NCI-H1092 (cell line): ENCODE measurements around the gene CCDC187.
"Not testable (repeated sequence)": the region's sequence is repeated elsewhere in the genome, so short reads cannot be mapped to it uniquely, and the experiment has no call there.

Source experiments
- DNase-seq: peaks from one replicate; lab custom pipeline; 2025; lab: John Stamatoyannopoulos, UW

Gene CCDC187

DNA sequence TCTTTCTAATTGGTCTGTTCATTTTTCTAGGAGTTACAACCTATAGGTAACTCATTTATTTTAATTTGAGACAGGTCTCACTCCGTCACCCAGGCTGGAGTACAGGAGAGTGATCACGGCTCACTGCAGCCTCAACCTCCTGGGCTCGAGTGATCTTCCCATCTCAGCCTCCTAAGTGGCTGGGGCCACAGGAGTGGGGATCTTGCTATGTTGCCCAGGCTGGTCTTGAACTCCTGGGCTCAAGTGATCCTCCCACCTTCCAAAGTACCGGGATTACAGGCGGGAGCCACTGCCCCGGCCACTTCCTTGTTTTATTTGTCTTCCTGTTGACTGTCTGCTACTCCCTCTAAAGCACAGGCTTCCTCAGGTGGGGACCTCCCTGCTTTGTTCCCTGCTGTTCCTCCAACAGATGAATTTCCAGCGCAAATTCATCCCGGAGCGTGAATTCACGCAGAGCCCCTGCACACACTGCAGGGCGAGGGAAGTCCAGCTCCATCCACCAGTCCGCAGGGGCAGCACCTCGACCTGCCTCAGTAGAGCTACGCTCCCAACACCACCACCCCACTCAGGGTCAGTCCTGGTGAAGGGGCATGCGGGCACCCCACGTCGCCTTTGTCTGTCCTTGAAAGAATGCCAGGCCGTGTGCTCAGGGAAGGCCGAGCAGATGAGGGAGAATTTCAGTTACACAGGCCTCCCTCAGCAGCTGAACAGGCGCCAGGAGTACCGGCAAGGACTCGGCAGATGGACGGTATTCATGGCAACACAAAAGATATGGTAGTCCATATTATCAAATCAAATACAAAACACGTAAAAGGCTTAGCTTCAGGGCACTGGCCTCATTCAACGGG is 64.5 kb downstream of the CCDC187 start:
- peak; percentile 85 for DNase-seq

DNA sequence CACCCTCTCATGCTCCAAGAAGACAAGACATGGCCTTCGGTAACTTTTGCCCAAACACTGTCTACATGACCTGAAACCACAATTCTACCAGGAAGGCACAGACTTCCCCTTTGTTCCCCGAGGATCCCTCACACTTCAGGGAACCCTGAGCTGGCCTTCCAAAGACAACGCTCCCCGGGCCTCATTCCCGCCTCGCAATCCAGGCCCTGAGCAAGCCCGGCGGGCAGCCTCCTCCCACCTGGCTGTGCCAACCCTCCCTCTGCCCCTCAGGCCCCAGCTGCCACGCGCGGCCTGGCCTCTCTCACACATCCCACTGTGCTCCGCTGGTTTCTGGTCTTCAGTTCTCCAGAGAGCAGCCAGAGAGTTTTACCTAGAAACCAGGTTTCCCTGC is 65.6 kb downstream of the CCDC187 start:
- DNase-seq: no peak

DNA sequence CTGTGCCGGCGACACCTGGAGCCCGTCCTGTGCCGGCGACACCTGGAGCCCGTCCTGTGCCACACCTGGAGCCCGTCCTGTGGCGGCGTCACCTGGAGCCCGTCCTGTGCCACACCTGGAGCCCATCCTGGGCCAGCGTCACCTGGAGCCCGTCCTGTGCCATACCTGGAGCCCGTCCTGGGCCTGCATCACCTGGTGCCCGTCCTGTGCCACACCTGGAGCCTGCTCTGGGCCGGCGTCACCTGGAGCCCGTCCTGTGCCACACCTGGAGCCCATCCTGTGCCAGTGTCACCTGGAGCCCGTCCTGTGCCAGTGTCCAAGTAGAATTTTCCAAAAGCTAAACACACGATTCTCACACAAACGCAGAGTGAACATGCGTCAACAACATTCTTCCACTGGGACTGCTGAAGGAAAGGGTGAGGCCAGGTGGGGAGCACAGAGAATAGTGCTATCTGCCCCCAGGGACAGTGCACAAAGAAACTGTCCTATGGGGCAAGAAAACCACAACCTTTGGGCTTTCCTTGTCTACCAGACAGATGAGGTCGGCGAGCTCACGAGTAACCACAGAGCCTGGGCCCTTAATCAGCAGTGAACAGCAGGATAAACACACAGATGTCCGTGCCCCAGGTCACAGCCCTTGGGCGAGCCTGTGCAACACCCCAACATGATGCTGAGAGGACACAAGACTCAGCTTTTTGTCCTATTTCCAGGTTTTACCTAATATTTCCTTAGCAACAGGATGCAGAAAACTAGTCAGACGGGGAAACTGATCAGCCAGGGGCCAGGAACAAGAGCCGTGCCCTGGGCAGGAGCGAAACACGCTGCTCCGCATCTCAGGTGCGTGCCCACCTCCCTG is 66.2 kb downstream of the CCDC187 start:
- DNase-seq: no peak

DNA sequence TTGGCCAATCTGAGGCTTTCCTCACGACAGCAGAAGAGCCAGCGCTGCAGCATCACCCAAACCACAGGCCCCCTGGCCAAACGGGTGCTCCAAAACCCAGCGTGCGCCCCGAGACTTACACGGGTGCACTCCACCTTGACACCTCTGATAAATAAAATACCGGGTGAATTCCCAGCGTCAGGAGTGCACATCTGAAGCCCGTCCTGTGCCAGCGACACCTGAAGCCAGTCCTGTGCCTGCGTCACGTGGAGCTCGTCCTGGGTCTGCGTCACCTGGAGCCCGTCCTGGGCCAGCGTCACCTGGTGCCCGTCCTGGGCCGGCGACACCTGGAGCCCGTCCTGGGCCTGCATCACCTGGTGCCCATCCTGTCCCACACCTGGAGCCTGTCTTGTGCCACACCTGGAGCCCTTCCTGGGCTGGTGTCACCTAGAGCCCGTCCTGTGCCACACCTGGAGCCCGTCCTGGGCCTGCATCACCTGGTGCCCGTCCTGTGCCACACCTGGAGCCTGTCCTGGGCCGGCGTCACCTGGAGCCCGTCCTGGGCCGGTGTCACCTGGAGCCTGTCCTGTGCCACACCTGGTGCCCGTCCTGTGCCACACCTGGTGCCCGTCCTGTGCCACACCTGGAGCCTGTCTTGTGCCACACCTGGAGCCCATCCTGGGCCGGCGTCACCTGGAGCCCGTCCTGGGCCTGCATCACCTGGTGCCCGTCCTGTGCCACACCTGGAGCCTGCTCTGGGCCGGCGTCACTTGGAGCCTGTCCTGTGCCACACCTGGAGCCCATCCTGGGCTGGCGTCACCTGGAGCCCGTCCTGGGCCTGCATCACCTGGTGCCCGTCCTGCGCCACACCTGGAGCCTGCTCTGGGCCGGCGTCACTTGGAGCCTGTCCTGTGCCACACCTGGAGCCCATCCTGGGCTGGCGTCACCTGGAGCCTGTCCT is 67.2 kb downstream of the CCDC187 start:
- DNase-seq: not testable (repeated sequence)

DNA sequence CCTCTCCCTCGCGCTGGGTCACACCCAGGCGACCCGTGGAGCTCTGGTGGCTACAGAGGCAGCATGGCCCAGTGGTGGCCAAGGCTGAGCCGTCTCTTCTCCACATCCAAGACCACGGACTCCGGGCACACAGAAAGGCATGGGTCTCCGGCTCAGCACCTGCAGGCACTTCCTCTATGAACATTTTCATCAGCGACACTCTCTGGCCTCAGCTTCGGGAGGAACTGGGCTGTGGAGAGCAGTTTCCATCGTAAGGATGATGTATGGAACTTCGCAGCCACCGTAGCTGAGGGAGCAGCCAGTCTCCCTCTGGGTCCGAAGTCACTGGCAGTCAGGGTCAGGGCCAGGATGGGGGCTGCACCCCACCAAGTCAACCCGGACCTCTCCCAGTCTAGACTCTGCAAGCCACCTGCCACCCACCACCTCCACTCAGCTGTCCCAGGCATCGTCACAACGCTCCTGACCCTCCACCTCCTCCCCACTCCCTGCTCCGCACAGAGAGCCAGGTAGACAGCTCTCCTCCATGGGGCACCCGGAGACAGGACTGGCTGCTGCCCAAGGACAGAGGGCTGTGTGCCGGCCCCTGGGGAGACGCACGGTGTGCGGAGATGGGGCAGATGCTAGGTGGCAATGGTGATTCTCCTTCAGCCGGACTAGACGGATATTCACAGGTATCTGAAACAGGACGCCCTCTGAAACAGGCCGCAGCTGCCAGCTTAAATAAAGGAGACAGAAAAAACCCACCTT is 68.0 kb downstream of the CCDC187 start:
- DNase-seq: no peak

DNA sequence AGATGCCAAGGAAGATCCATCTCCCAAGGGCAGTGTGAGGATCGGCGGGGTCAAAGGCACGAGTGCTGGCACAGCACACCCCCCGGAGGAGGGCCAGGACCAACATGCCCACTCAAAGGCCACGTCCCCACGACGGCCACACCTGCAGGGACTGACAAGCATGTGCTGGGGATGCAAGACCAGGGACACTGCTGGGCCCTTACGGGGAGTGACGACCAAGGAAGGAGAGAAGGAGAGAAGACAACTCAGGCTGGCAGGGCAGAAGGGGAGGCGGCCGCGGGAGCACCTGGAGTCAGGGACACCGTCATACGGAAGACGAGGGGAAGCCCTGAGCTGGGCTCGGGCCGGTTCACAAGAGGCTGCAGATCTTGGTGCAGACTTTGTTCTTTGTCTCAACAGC is 68.7 kb downstream of the CCDC187 start:
- DNase-seq: no peak

DNA sequence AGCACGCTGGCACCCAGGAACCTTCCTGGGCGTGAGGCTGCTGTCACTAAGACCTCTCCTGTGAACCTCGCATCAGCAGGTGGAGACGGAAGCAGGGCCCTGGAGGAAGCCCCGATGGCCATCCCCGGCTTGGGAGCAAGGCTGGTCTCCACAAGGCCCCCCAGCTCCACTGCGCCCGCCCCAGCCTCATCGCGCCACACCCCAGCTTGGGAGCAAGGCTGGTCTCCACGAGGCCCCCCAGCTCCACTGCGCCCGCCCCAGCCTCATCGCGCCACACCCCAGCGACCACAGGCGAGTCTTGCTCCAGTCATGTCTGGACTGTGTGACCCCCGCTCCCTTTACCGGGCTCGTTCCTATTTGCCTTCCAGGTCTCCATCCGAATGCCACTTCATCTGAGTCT is 69.3 kb downstream of the CCDC187 start:
- DNase-seq: no peak

DNA sequence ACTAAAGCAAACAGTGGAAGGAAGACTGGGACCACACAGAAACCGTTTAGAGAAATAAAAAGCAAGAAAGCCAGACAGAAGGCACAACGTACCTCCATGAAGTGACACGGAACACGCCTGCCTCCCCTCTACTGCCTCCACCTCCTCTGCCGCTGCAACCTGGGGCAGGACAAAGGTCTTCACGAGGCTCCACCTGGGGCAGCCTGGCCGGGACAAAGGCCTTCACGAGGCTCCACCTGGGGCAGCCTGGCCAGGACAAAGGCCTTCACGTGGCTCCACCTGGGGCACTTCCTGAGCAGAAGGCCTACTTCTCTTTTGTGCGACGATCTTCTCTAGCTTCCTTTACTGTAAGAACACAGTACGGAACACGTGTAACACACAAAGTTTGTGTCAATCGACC is 70.0 kb downstream of the CCDC187 start:
- no peak for DNase-seq

DNA sequence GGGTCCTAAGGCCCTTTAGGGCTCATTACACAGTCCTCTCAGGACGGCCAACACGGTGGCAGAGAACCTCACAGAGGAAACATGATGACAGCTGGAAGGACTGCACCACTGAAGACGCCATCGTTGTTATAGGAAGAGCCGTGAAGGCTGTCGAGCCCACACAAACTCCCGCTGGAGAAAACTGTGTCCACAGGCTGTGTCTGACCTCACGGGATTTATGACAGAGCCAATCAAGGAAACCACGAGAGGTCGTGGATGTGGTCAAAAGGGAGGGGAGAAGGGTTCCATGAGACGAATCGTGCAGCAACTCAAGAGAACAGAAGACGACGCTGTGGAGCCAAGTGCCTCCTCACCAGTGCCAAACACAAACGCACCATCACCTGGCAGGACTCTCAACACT is 70.5 kb downstream of the CCDC187 start:
- no peak for DNase-seq

DNA sequence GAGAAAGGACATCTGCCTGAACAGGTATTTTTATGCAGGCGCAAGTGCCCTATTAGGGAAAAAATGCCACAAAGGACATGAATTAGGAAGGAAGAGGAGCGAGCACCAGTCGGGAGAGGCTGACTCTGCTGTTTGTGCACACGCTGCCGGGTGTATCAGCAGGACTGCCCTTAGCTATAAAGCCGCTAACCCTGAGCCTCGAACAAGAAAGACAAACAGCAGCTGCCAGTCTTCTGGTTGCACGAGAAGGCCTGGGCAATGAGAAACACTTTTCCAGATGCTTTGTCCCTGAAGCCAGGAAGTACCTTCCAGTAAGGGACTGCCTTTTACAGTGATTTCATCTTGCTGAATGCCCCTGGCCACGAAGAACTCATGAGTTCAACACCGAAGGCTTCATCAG is 70.9 kb downstream of the CCDC187 start:
- no peak for DNase-seq

DNA sequence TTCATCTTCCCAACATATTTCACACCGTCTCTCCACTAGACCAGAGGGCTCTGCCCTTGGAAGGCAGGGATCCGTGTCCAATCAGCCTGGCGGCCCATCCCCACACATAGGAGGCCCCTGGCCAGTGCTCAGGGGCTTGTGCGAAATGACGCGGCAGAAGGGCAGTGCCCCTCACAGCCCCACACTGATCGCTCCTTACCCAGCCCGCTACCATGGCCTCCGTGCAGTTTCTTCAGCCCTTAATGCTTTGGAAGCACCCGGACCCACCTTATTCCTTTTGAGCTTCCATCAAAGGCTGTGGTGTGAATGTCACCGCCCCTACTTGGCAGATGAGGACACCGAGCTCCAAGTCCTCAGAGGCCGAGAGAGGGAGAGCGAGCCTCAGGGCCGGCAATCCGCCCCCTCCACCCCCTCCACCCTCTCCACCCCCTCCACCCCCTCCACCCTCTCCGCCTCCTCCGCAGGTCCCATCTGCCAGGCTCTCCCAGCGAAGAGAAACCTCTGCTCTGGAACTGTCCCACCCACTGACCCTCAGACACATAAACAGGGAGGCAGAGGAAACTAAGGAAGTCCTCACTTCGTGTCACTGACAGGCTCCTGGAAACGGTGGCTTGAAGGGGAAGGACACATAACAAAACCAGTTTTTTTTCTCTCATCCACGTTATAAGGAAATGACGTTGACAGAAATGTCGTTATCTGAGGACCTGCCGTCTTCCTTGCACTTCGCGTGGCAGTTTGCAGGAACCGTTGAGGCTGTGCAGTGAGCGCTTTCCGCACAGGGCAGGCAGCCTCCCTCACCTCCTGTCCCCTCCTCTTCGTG is 72.2 kb downstream of the CCDC187 start:
- DNase-seq: no peak

DNA sequence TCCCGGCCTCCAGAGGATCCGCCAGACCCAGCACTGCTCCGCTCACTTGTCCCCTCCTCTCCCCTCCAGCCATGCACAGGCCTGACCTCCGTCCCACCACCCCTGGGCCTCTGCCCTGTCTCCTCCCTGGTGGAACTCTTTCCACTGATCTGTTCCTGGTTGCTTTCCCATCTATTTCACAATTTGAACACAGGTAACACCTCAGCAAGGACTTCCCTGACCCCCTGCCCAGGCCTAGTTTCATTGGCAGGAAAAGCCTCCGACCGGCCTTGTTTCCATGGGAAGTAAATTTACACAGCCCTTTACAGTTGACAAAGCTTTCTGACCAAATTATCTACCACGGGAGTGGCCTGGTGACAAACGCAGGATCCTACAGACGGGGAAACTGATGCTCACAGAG is 73.1 kb downstream of the CCDC187 start:
- no peak for DNase-seq

DNA sequence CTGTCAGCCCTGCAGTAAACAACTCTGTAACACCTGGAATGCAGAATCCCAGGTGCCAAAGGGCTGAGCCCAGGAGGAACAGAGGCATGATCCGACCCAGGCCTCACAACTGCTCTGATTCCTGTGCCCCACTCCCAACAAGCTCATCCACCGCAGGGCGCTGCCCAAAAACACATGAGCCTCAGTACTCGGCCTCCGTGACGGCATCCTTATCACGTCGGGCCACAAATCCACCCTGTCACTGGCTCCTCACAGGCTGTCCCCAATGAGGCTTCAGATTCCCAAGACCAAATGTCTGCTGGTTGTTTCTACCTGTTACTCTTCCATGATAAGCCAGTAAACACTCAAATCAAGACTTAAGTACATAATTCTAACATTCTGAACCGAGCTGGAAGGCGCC is 73.5 kb downstream of the CCDC187 start:
- DNase-seq: no peak

DNA sequence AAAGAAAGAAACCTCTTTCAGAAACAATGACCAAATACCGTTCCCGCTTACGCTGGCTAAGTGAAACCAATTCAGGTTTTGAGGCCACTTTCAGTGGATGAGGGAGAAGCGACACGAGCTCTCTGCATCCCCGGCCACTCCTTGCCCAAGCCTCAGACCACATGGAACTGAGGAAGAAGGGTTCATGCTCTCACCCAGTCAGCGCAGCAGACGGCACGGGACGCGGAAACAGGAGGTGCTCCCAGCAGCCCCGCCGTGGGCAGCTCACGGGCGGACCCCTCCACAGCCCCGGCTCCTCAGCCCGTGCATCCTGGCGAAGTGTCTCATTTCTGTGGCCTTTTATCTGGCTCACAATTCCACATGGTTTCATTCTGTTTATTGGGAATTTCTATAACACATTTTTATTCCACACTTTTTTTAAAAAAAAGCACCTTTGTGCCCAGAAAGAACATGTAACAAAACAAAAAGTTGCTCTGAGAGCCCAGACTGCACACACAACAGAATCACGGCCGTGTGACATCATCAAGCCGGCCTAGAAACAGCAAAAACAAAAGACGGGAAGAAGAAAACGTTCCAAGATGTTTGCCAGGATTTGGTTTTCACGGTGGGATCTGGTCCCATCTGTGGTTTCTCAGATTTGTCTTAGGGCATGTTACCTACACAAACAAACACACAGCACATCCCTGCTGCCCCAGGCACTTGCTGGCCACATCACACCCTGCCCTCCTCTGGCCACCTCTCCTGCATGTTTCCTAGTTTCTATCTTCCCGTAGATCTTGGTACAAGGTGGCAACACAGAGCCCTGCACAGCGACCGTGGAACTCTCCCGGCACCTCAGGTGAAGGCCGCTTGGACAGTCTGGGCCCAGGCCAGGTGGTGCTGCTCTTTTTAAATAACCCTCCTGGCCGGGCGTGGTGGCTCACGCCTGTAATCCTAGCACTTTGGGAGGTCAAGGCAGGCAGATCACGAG is 74.5 kb downstream of the CCDC187 start:
- no peak for DNase-seq

DNA sequence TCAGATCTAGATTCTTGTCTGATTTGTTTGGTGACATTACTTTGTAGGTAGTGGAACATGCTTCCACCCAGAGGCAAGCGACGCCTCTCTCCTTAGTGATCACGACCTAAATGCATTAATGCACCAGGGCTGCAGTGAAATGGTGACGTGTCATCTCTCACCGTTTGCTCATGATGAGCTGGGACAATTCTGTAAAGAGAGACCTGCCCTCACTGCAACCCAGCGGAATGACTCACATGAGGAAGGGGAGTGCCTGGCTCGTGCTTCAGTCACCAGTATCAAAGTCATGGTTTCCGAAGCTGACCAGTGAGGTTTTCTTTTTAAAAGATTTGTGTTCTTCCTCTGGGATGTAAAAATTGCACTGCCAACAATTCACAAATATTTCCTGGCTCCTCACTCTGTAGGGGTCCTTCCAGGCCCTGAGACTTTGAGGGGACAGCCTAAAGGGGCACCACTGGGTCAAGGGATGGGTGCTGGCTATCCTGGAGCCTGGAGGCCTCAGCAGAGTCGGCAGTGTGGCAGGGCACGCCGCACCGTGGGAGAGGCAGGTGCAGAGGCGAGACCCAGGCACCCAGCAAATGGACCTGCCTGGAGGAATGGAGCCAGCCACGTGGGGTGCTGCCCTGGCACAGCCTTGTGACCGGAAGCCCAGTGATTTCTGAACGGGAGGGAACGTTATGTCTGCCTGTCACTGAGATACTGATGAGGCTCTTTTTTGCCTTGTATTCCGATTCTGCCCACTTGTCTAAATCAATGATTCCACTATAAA is 75.6 kb downstream of the CCDC187 start:
- DNase-seq: no peak

DNA sequence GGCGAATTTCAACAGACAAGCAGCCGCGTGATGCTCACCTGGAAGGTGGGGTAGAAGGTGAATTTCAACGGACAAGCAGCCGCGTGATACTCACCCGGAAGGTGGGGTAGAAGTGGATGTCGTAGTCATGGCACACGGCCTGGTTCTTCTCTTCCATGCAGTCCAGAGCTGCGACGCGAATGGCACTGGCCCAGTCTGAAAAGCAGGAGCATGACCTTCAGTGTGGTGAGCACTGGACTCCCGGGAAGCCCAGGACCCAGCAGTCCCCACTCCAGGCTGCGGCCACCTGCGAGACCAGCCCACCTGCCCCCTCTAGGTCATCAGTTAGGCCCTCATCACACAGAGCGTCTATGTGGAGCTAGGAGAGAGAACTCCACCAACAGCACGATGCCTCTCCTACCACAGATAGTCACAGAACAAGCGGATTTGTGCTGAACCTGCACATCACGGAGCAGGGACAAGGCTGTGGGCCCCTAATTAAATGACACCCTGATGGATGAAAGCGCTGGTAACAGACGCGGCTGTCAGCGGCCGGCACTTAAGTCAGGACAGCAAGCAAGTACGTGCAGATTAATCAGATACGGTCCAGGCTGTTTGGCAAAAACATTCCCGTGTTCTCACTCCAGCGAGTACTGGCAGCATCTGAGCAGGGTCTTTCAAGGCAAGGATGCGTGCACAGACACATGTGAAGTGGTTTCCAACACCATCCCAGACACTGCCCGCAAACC is 77.0 kb downstream of the CCDC187 start:
- no peak for DNase-seq

DNA sequence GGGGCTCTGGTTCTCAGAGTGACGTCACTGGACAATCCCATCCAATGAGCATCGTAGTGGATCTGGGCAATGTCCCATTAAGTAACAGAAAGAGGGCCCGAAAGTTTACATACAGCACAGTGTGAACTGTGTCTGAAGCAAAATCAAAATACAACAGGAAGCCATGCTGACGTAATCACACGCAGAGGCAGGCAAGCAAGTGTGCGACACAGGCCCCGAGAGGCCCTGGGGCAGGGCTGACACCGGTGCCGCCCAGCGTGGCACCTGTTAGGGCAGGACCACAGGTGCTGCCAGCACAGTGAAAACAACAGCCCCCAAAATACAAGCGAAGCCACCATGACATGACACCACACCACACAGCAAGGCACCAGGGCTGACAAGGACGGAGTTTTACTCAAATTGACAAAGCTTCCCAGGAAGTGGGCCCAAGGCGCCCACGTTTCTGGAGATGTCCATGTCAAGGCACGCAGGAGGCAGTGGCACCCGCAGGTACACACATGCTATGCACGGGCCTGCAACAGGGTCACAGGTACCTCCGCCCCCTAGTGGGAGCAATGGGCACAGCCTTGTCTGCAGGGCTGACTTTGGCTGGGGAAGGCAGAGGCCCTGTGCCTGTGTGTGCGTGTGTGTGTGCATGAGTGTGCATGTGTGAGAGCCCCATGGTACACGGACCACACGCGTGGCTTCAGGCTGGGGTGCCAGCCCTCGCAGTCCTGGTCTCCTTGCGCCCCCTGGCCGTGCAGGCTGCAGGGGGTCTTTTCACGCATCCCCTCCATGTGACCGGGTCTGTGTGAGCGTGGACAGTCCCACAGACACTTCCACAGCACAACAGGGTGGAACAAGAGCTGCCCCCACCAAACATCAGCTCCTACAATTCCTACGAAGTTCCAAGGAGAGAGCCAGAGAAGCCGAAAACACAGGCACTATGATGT is 77.9 kb downstream of the CCDC187 start:
- DNase-seq: peak; percentile 26
